Measurements from ENCODE around the gene STK32A.
A peak's percentile ranks its signal among the peaks of the same experiment; 100 is the strongest.

DNA sequence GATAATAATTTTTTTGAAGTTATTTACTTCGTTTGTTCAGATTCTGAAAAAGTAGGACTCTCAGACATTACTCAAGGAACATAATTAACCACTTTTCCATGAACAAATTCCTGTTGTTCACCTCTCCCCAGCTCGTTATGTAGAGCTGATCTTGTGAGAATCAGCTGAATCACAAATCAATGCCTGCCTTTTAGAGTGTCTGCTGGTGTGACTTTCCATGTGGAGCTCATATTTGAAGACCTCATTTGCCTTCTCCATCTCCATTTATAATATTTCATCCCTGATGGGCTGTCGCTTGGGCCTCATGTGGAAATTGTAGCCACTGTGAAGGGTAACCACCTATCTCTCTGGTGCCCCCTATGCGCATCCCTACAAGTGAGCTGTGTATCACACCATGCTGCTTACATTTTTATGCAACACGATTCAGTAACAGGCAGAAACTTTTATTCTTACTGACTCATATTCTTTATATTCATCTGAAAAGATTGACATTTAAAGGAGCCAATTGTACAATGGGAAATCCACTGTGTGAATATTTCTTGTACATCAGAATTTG, 111.3 kb downstream of the STK32A start:
- TF ChIP-seq EZH2phosphoT487 (IDR thresholded peaks at IDR 0.05; ENCODE audit: unreplicated experiment) (no peak), CTCF (conservative IDR thresholded peaks at IDR 0.05; ENCODE audit: low read depth in 2 of 2) (peak; percentile 49 to 60), POLR2AphosphoS5 (IDR thresholded peaks at IDR 0.05; ENCODE audit: low read depth) (no peak), EZH2 (IDR thresholded peaks at IDR 0.05; ENCODE audit: low read depth, unreplicated experiment) (no peak), CREB1 (CRISPR knock-in tag; IDR thresholded peaks at IDR 0.05; ENCODE audit: low read depth) (no peak), ZNF462 (CRISPR knock-in tag; IDR thresholded peaks at IDR 0.05) (no peak), NANOG (IDR thresholded peaks at IDR 0.05; ENCODE audit: borderline replicate concordance) (no peak), JUNB (IDR thresholded peaks at IDR 0.05; ENCODE audit: unreplicated experiment) (no peak)
